HG02981 (cell line): ENCODE data around the gene COBL.
"Not testable (repeated sequence)": the region's sequence is repeated elsewhere in the genome, so short reads cannot be mapped to it uniquely, and the experiment has no call there.

Source experiments
- ATAC-seq: cut with Tn5 transposase; IDR thresholded peaks from one replicate; pipeline ENCODE4 v1.9.1; 2021; ENCODE audit warnings: mild to moderate bottlenecking, moderate library complexity; ENCODE audit not compliant: unreplicated experiment

Gene COBL

GRCh38 chr7:51012569-51013217 lies 303.9 kb downstream of the COBL start:
- ATAC-seq, result no peak

DNA sequence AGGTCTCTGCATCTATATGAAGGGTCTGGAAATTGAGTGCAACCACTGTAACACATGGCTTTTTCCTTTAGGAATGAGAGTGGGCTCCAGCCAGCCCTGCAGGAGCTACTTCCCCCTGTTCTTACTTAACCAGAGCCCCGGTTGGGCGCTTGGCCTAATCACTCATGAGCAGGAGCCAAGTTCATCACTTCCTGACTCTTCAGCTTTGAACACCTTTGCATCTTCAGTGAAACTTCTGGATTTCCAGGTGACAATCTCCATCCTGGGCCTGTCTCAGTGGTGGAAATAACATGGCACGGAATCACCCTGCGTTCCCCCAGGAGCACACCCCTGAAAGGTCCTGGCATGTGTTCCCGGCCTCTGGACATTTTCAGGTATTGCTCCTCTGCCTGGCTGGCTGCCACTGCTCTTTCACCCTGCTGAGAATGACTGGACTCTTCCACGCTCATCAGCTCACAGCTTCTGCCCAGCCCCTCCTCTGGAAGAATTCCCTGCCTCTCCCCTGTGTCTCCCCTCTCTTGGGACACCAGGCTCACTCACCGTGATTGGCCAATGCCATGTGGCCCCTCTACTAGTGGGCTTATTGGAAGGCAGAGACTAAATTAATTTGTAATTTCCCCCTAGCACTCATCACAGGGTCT lies 304.8 kb downstream of the COBL start:
- ATAC-seq, result no peak

DNA sequence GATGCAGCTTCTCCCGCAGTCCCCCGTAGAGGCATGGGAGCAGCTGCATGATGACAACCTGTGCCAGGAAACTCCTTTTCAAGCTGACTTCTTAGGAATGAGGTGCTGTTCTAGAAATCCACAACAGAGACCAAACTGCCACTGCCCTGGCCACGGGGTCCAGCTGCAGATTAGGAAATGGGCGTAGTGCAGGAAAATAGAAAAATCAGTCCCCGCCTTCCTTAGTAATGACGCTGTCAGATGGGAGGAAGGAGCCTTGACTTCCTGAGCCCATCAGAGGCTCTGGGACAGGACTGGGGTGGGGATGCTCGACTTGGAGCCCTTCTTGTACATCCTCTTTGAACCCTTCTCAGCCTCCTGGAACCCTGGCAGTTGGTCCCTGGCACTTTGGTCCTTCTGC lies 306.1 kb downstream of the COBL start:
- ATAC-seq, result no peak

DNA sequence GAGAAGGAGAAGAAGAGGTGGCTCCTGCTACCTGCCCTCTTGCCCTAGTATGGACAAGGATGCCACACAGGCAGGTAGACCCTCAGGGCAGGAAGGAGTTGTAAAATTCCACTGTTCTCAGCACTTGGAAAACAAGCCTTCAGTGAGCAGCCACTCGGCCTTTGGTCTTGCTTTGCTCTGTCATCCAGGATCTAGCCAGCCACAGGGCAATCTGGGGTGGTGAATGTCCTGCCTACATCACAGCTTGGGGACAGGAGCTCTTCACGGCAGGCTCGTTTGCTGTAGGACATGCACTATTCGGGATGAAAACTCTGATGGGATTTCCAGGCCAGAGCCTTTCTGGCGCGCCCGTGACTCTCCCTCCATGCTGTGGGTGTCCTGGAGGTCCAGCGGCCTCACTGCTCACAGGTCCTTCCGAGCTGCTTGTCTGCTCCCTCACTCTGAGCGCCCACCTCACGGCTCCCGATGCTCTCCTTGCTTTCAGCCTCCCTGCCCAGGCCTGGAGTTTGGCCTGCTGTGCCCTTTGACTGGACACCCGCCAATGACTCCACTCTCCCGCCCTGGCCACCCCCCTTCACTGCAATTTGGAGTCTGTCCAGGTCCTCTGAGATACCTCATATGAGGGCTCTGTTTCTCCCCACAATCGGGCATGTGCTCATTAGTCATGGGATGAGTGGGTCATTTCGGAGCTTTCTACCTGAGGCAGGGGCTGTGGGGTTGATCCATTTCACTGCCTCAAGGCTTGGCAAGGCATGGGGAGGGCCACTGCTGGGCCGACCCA lies 306.7 kb downstream of the COBL start:
- no peak for ATAC-seq

DNA sequence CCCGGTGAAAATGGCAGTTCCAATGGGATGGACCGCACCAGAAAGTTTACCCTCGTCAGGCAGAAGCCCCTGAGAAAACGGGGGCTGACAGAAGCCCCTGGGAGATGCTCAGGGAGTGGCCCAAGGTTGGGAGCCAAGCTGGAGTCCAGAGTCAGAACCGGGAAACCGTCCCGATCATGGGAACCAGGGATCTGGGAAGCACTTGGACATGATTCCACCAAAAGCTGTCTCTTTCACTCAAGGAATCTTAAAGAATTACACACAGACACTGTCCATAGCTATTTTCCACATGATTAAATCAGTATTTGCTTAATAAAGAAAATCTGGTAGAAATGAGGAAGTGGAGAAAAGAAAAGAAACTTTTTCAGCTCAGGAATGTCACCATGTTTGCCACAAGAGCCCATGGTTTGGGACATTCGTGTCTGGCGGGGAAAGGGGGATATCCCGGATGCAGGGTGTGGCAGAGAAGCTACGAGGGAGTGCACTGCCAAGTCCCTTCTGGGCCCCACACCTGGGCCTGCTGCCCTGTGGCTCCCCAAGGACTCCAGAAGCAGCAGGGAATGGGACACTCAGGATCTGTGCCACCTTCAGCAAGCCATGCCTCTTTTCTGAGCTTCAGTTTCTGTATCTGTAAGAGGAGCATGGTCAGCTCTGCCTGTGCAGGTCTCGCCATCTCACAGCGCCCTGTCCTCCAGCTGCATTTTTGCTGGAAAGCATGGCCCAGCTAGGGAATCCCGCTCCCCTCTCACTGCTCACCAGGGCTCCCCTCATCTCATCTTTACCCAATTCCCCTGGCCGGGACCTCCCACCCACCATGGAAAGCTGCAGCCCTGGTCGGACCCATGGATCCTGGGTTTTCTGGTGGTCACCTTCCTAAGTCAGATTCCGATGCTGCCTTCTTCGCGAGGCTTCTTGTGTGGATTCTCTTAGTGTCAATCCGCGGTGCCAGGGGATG lies 308.8 kb downstream of the COBL start:
- ATAC-seq, result no peak

DNA sequence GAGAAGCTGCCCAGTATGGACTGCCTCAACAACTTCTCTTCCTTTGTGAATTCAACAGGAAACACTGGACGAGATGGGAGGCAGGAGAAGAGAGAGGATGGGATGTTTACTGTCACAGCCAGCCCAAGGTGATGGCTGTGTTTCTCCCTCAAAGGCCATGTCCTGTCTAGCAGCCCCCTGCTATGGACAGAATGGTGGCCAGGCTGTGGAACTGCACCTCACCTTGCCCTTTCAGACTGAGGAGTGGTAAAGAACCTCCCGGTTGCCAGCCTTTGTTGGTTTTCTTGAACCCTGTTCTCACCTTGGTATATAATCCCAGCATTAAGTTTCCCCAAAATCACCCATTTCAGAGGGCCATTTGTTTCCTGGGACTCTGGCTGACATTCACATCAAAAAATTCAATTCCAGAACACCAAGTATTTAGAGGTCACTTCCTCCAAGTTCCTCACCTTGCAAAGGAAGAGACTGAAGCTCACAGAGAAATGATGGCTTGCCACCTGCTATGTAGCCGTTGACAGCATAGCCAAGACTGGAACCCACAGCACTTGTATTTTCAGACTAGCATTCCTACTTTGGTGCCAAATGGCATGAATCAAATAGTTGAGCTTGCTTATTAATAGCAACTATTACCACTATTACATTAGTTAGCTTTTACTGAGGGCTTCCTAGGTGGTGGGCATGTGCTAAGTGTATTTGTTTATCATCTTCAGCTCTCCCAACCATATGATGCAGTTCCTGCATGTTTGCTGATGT lies 309.9 kb downstream of the COBL start:
- ATAC-seq, result no peak

GRCh38 chr7:51005074-51005473 lies 311.5 kb downstream of the COBL start:
- no peak for ATAC-seq

DNA sequence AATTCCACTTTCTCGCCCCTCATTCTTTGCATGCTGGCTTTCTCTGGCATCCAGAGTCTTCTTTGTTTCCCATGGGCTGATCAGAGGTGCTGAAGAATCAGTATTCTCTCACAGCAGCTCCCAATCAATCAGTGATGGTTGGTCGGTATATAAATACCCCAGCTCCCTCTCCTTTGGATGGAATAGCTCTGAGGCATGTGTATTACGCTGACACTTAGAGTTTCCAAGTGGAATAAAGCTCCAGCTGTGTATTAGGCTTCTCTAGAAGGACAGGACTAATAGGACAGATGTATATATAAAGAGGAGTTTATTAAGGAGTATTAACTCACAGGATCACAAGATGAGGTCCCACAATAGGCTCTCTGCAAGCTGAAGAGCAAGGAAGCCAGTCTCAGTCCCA lies 315.7 kb downstream of the COBL start:
- no peak for ATAC-seq

DNA sequence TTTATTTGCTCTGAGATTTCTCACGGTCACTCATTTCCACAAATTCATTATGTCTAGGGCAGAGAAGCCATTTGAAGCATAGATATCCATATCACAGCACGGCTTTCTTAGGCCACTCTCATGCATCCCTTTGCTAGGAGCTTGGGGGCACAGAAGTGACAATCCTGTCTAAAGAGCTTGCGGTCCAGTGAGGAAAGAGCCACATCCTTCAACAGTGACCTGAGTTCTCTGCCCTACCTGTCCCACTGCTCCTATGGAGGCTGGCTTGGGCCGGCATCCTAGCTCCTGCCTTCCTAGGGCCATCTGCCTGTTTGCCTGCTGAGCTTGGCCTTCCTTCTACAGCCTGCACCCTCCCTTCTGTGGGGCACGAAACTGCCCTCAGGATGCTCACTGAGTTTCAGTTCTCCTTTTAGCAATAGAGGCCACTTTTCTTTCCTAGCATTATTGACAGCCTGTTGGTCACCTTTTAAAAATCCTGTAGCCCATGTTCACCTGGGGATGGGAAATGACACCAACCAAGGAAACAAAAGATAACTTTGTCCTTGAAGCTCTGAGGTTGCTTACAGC lies 321.8 kb downstream of the COBL start:
- no peak for ATAC-seq

DNA sequence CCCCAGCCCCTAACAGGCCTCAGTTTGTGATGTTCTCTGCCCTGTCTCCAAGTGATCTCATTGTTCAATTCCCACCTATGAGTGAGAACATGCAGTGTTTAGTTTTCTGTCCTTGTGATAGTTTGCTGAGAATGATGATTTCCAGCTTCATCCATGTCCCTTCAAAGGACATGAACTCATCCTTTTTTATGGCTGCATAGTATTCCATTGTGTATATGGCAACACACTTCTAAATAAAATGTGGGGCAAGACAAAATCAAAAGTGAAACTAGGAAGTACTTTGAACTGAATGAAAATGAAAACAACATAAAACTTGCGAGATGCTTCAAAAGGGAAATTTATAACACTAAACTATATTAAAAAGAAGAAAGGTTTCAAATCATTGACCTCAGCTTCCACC lies 326.4 kb downstream of the COBL start:
- ATAC-seq, result not testable (repeated sequence)

- no peak for ATAC-seq
Measured at GRCh38 chr7:50988988-50989387, 327.6 kb downstream of the COBL start.

- ATAC-seq, result no peak
Measured at GRCh38 chr7:50988465-50988864, 328.1 kb downstream of the COBL start.

DNA sequence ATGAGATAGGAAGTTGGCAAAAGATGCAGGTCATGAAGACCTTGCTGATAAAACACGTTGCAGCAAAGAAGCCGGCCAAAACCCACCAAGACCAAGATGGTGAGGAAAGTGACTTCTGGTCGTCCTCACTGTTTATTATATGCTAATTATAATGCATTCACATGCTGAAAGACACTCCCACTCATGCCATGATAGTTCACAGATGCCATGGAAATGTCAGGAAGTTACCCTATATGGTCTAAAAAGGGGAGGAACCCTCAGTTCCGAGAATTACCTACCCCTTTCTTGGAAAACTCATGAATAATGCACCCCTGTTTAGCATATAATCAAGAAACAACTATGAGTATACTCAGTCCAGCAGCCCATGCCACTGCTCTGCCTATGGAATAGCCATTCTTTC lies 331.5 kb downstream of the COBL start:
- ATAC-seq, result no peak

- ATAC-seq, result no peak
Measured at GRCh38 chr7:50983850-50984249, 332.8 kb downstream of the COBL start.

GRCh38 chr7:50982626-50983025 lies 334.0 kb downstream of the COBL start:
- no peak for ATAC-seq

- no peak for ATAC-seq
Measured at GRCh38 chr7:50981743-50982142, 334.9 kb downstream of the COBL start.

DNA sequence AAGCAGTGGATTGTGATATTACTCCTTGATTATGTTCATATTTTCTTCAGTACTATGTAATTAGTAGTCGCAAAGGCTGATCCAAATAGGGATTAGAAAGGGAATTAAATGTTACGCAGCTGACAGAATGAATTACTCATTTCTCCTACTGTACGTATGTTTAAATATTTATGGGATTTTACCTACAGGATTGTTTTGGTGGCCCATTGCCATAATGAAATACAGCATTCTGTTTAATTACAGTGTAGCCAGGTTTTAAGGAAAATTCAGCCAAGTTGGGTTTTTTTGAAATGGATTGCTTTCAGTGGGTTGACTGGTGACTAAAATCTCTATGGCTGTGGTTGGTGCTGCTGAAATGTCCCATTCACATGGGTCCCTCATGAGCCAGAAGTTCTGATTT lies 336.2 kb downstream of the COBL start:
- ATAC-seq, result no peak

DNA sequence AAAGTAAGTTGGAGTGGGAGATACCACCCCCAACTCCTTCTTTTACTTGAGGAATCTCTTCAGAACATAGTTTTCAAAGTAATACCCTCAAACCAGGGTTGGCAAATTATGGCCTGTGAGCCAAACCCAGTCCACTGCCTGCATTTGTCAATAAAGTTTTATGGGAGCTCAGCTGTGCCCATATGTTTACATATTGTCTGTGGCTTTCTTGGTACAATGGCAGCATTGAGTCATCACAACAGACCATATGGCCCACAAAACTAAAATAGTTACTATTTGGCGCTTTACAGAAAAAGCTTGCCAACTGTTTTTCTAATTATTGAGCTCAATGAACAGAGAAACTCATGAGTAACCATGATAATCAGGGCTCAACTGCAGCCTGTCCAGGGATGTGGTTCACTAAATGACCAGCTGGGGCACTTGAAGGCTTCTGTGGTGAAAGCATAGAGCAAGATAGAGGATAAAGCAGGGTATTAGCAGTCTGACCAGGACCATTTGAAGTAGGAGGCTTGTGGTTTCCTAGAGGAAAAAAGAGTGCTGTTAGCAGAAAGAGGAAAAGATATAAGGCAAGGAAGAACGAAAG lies 337.9 kb downstream of the COBL start:
- ATAC-seq, result no peak

GRCh38 chr7:50977421-50977820 lies 339.2 kb downstream of the COBL start:
- no peak for ATAC-seq

GRCh38 chr7:50976064-50976463 lies 340.5 kb downstream of the COBL start:
- ATAC-seq, result no peak
